SW480 (cell line): ENCODE measurements around the gene LATS1.
"Not testable (repeated sequence)": the region's sequence is repeated elsewhere in the genome, so short reads cannot be mapped to it uniquely, and the experiment has no call there.

Experiments used
- DNase-seq: peaks from one replicate; pipeline ENCODE4 v3.0.0-alpha.2; 2016; ENCODE audit warnings: low spot score

Gene LATS1

GRCh38 chr6:149728499-149729234 is 10.8 kb upstream of the LATS1 start:
- DNase-seq: no peak

DNA sequence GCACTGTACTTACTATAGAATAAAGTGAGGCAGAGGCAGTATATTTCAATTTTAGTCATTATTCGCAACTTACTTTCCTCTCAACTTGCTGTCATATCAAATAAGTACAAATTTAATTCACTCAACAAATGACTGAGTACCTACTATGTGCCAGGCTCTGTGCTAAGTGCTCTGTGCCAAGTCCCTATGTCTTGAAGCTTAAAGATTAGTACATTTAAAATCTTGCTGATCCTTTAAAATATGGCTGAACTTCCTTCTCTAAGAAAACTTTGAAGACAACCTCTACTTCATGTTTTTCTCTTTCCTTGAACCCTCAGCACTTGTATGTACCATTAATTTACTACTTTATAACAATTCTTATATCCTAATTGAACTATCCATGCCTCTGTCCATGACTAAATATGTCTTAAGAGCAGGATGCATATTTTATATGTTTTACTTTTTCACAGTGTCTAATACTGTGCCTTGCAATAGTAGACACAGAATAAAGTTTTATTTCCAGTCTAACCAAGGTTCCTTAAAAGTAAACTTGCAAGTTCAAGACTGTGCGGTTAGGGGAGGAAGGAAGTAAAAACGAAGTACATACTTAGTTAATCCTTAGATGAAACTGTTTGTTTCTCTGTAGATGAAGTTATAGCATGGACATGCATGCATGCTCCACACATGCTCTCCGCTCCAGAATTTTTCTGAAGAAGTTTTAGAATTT is 10.0 kb upstream of the LATS1 start:
- no peak for DNase-seq

GRCh38 chr6:149725785-149726184 is 7.9 kb upstream of the LATS1 start:
- no peak for DNase-seq

DNA sequence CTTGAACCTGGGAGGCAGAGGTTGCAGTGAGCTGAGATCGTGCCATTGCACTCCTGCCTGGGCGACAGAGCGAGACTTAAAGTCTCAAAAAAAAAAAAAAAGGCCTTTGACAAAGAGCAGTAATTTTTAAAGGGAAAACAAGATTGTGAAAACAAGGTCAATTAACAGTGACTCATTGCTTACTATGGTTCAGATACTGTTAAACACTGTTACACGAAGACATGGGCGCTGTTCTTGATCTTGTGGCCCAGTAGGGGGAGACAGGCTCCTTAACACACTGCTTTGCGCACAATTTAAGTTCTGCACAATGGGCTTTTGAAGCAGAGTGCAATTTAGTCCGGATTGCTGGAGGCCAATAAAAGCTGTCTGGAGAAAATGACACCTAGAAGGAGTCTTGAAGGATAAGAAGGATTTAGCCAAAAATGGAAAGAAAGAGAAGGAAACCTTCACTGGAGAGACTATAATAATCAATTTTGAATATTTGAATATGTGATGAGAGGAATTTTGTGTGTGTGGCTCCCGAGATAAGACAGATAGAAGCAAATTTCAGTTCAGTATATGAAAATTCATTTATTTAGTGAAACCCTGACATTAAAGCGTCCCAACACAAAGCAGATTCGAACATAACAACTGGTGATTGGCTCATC is 6.0 kb upstream of the LATS1 start:
- DNase-seq: peak; percentile 69

- DNase-seq: no peak
Observed at GRCh38 chr6:149723262-149723661, 5.4 kb upstream of the LATS1 start.

DNA sequence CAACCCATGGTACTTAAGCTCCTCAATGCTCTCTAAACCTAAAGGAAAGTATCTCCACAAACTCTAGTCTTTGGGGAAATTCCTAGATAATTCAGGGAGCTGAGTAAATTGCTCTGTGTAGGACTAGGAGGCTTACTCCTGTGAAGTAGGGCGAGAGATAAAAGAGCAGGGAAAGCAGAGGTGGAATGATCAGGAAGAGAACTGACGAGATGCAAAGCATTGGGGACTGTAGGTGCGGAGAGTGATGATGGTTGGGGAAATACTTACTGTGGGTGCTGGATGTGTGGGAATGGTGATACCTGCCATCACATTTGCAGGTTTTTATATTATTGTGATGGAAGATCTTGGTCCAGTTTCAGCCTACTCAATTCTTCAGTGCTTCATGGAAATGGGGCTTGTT is 1.6 kb upstream of the LATS1 start:
- DNase-seq: no peak

DNA sequence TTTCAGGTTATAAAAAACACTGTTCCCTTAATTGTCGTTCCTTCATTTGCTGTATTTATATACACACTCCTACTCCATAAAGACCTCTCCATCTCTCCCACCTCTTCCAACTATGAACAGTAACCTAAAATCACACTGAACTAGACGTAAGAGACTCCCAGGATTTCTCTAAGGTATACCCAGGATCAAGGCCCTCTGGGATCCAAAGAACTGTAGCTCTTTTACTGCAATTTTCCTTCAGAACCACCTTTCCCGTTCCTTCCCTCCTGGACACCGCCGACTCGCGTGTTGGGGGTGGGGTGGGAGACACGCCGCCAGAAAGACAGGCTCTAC is 680 bp downstream of the LATS1 start:
- no peak for DNase-seq

- no peak for DNase-seq
Observed at GRCh38 chr6:149716181-149716963, 1.5 kb downstream of the LATS1 start.

DNA sequence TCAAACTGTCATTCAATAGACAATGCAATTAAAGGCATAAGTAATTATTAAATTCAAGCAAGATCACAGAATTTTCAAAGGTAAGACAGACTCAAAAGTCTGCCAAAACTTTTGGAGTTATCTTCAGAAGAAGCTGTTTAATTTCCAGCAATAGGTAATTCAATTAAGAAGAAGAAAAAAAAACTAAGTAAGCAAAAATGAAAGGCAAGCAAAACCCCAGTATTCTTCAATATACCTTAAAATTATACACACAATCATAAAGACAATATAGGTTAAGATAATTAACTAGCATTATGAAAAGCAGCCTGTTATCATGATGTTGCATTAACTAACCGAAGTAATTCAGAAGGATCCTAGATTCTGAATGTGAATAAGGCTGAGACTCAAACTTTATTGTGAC is 3.5 kb downstream of the LATS1 start:
- no peak for DNase-seq

- DNase-seq: no peak
Observed at GRCh38 chr6:149711711-149712110, 6.2 kb downstream of the LATS1 start.

DNA sequence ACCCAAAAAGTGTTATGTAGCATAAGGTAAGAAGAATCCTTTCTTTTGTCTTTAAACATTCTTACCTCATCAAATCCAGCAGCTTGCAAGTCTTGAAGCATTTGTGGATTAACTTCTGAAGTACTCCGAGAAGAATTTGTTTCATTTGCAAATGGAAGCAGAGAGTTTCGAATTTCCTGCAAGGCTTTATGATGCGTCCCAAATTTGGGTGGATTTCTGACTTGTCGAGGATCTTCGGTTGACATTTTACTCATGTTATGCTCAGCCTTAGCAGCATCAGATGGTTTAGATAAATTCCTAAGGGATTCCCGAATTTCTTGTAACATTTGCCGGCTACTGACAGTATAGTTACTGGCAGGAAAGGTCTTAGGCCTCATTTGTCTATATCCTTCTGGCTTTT is 16.2 kb downstream of the LATS1 start:
- DNase-seq: no peak

- DNase-seq: no peak
Observed at GRCh38 chr6:149699150-149699549, 18.8 kb downstream of the LATS1 start.

- DNase-seq: no peak
Observed at GRCh38 chr6:149698175-149698574, 19.7 kb downstream of the LATS1 start.

- DNase-seq: no peak
Observed at GRCh38 chr6:149696901-149697300, 21.0 kb downstream of the LATS1 start.

DNA sequence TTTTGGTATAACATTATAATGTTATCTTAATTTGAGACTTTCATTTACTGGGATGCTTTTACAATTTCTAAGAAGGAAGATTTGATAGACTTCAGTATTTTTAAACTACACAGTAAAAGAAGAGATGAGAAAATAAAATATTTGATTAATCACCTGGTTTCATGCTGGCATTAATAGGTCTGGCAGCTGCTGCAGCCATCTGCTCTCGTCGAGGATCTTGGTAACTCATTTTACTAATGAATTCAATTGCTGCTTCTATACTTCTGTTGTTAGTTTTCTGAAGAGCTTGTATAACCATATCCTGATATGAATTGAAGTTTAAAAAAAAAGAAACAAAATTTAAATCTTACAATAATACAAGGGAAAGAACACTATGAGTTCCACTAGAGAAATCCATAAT is 23.0 kb downstream of the LATS1 start:
- DNase-seq: no peak

DNA sequence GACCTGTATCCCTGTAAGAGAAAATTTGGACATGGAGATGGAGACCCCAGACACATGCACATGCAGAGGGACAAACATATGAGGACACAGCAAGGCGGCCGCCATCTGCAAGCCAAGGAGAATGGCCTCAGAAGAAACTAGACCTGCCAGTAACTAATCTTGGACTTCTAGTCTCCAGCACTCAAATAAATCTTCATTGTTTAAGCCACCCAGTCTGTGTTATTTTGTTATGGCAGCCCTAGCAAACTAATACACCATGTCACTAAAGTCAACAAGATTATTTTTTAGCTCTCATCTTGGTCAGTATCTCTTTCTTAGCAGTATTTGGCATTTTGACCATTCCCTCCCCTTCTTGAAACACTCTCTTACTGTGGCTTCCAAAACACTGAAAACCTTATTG is 26.7 kb downstream of the LATS1 start:
- no peak for DNase-seq

GRCh38 chr6:149686230-149686629 is 31.7 kb downstream of the LATS1 start:
- no peak for DNase-seq

GRCh38 chr6:149683256-149683859 is 34.5 kb downstream of the LATS1 start:
- no peak for DNase-seq

- not testable (repeated sequence) for DNase-seq
Observed at GRCh38 chr6:149681845-149682244, 36.1 kb downstream of the LATS1 start.

DNA sequence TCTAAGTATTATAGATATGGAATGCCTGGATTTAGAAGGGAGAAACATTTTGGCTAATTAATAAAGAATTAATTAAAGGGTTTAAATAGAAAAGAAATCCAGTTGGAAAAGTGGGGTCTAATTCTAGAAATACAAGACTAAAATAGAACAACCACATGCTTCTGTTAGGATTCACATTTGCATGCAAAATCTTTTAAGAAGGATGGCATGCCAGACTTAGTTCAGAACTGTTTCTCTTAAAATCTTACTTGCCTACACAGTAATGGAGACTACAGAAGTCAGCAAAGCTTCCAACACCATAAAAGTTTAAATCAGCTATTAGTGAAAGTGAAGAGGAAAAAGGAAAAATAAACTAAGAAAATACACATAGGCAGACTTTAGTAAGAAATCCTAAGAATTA is 36.7 kb downstream of the LATS1 start:
- DNase-seq: no peak

GRCh38 chr6:149680503-149680902 is 37.4 kb downstream of the LATS1 start:
- DNase-seq: no peak

GRCh38 chr6:149672265-149672664 is 45.6 kb downstream of the LATS1 start:
- DNase-seq: not testable (repeated sequence)
